Measurements from ENCODE around the gene RAB1B.

RAB1B gene

GRCh38 chr11:66266378-66267038 is 1.9 kb upstream of the RAB1B start:
- TF ChIP-seq EZH2phosphoT487 (IDR thresholded peaks at IDR 0.05; ENCODE audit: low read depth) = no peak
- TF ChIP-seq CTCF (IDR thresholded peaks at IDR 0.05; ENCODE audit: low read depth, low read length) = no peak
- Histone ChIP-seq H3K9ac (ENCODE audit: low read length) (no peak overlapping the region), H3K4me2 (ENCODE audit: low read length) (no peak overlapping the region), H3K27me3 (ENCODE audit: low read depth, low read length) (no peaks in the 10 kb centered on the region), H3K27ac (ENCODE audit: low read length) (no peak overlapping the region), H3K4me1 (ENCODE audit: low read length) (peaks cover 7% of the 10 kb centered on the region), H3K4me3 (ENCODE audit: low read length) (no peak overlapping the region), H2AFZ (ENCODE audit: low read depth, low read length) (no peak overlapping the region), H3K36me3 (replicated peaks; ENCODE audit: low read depth, low read length) (peaks cover 17% of the 10 kb centered on the region), H4K20me1 (ENCODE audit: insufficient read depth, low read length) (peaks cover 10% of the 10 kb centered on the region), H3K9me3 (ENCODE audit: insufficient read depth, low read length) (no peaks in the 10 kb centered on the region), H3K79me2 (ENCODE audit: low read length) (peaks cover 24% of the 10 kb centered on the region)

- Histone ChIP-seq H4K20me1 (ENCODE audit: insufficient read depth, low read length) (peaks cover 10% of the 10 kb centered on the region), H3K27ac (ENCODE audit: low read length) (no peak overlapping the region), H3K9me3 (ENCODE audit: insufficient read depth, low read length) (no peaks in the 10 kb centered on the region), H3K36me3 (replicated peaks; ENCODE audit: low read depth, low read length) (peaks cover 19% of the 10 kb centered on the region), H3K79me2 (ENCODE audit: low read length) (peaks cover 29% of the 10 kb centered on the region), H3K9ac (ENCODE audit: low read length) (no peak overlapping the region), H3K4me1 (ENCODE audit: low read length) (peaks cover 7% of the 10 kb centered on the region), H2AFZ (ENCODE audit: low read depth, low read length) (no peak overlapping the region), H3K27me3 (ENCODE audit: low read depth, low read length) (no peaks in the 10 kb centered on the region), H3K4me3 (ENCODE audit: low read length) (peak overlapping the region; percentile 90), H3K4me2 (ENCODE audit: low read length) (peak overlapping the region; percentile 95)
- TF ChIP-seq CTCF (IDR thresholded peaks at IDR 0.05; ENCODE audit: low read depth, low read length) (no peak), EZH2phosphoT487 (IDR thresholded peaks at IDR 0.05; ENCODE audit: low read depth) (no peak)
Measured at GRCh38 chr11:66267039-66267378, 1.4 kb upstream of the RAB1B start.

- H3K27me3 ChIP-seq (ENCODE audit: low read depth, low read length) = no peaks in the 10 kb centered on the region
- peaks cover 7% of the 10 kb centered on the region for H3K4me1 ChIP-seq (ENCODE audit: low read length)
- H3K27ac ChIP-seq (ENCODE audit: low read length) = peak overlapping the region; percentile 87
- H4K20me1 ChIP-seq (ENCODE audit: insufficient read depth, low read length) = peaks cover 12% of the 10 kb centered on the region
- H3K9me3 ChIP-seq (ENCODE audit: insufficient read depth, low read length) = no peaks in the 10 kb centered on the region
- peaks cover 31% of the 10 kb centered on the region for H3K79me2 ChIP-seq (ENCODE audit: low read length)
- peak overlapping the region; percentile 95 for H3K9ac ChIP-seq (ENCODE audit: low read length)
- peak overlapping the region; percentile 62; the same call in 1 of the 2 replicates for H2AFZ ChIP-seq (ENCODE audit: low read depth, low read length)
- peak overlapping the region; percentile 95 for H3K4me2 ChIP-seq (ENCODE audit: low read length)
- peak overlapping the region; percentile 90 for H3K4me3 ChIP-seq (ENCODE audit: low read length)
- TF ChIP-seq EZH2phosphoT487 (IDR thresholded peaks at IDR 0.05; ENCODE audit: low read depth) (no peak), CTCF (IDR thresholded peaks at IDR 0.05; ENCODE audit: low read depth, low read length) (no peak)
- peaks cover 21% of the 10 kb centered on the region for H3K36me3 ChIP-seq (replicated peaks; ENCODE audit: low read depth, low read length)
Measured at GRCh38 chr11:66267379-66268243, 828 bp upstream of the RAB1B start.
